Bronchial epithelial cell (primary cell): ENCODE data around the gene ADAMTS15. TPM values are rescaled to one million over a fixed set of nuclear protein-coding genes. Genes with fewer than 3 reads are reported as not detected.
A peak's percentile ranks its signal among the peaks of the same experiment; 100 is the strongest.

ENCODE experiments used
- DNase-seq: peaks from one replicate; pipeline ENCODE4 v3.0.0-alpha.2; 2010; ENCODE audit warnings: low read depth
- FAIRE-seq: peaks from 2 replicates; lab custom pipeline; 2011; peaks lifted over from hg19 to GRCh38; lab: Jason Lieb, UNC
- H3K27me3 ChIP-seq: 2 replicates; pipeline ENCODE4 v1.5.1; 2011; ENCODE audit warnings: low read length; ENCODE audit not compliant: control insufficient read depth, insufficient read depth
- H3K36me3 ChIP-seq: 2 replicates; pipeline ENCODE4 v1.5.1; 2011; ENCODE audit warnings: low read length; ENCODE audit not compliant: control insufficient read depth, insufficient read depth
- H3K4me3 ChIP-seq: 2 replicates; pipeline ENCODE4 v1.5.1; 2011; ENCODE audit warnings: mild to moderate bottlenecking, low read depth, low read length, control low read depth
- total RNA-seq: library from RNA; depleted of rRNA; stranded (reverse); fragments of >200 nt; gene quantifications from 2 replicates; pipeline ENCODE4 v1.2.1, GENCODE V29; 2014
- TF ChIP-seq, protein P1 (sequence below): IDR thresholded peaks from 2 replicates; pipeline ENCODE4 v1.5.1; 2011; ENCODE audit warnings: mild to moderate bottlenecking, moderate library complexity, low read length, control low read depth, inconsistent platforms; ENCODE audit not compliant: insufficient read depth, severe bottlenecking

ADAMTS15 gene
- total RNA-seq, 1 donor from 2014 or later, result 0.26 TPM

DNA sequence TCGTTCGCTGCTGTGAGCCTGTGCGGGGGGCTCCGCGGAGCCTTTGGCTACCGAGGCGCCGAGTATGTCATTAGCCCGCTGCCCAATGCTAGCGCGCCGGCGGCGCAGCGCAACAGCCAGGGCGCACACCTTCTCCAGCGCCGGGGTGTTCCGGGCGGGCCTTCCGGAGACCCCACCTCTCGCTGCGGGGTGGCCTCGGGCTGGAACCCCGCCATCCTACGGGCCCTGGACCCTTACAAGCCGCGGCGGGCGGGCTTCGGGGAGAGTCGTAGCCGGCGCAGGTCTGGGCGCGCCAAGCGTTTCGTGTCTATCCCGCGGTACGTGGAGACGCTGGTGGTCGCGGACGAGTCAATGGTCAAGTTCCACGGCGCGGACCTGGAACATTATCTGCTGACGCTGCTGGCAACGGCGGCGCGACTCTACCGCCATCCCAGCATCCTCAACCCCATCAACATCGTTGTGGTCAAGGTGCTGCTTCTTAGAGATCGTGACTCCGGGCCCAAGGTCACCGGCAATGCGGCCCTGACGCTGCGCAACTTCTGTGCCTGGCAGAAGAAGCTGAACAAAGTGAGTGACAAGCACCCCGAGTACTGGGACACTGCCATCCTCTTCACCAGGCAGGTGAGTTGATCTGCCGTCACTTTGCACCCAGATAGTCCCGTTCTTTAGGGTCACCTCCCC is 1.0 kb downstream of the ADAMTS15 start:
- FAIRE-seq (no peak), DNase-seq (no peak)
- Histone ChIP-seq H3K4me3 (peak overlapping the region; percentile 43), H3K36me3 (no peaks in the 10 kb centered on the region), H3K27me3 (no peaks in the 10 kb centered on the region)
- TF ChIP-seq, protein P1, sequence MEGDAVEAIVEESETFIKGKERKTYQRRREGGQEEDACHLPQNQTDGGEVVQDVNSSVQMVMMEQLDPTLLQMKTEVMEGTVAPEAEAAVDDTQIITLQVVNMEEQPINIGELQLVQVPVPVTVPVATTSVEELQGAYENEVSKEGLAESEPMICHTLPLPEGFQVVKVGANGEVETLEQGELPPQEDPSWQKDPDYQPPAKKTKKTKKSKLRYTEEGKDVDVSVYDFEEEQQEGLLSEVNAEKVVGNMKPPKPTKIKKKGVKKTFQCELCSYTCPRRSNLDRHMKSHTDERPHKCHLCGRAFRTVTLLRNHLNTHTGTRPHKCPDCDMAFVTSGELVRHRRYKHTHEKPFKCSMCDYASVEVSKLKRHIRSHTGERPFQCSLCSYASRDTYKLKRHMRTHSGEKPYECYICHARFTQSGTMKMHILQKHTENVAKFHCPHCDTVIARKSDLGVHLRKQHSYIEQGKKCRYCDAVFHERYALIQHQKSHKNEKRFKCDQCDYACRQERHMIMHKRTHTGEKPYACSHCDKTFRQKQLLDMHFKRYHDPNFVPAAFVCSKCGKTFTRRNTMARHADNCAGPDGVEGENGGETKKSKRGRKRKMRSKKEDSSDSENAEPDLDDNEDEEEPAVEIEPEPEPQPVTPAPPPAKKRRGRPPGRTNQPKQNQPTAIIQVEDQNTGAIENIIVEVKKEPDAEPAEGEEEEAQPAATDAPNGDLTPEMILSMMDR, result no peak

DNA sequence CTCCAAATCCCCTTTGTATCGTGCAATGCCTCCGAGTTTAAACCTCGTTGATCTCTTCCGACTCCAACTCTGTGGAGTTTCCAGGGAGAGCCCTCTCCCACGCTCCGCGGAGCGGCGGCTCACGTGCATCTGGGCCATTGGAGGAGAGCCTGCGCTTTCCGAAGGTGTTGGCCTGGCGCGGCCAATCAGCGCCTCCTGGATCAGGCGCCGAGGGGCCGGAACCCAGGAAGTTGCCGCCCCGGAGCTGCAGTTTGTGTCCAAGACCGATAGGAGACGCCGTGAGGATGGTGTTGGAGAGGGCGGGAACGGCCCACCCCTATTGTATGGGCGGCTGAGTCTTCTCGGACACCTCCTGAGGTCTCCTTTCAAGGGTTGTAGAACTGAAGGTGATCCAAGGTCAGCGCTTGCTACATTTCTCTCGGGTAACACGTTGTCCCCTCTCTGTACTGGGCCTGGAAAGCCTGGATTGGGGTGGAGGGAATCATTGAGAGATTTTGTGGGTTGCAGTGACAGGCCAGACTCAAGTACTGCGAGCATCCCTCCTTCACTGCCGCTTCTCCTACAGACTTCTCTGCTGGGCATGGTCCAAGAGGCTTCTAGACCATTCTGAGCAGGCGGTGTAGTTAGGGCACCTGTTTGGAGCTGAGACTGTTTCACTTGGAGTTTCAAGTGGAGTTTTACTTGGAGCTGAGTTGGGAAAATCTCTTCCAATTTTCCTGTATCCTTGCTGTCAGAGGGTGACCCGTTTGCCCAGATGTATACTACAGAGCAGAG is 1.7 kb downstream of the ADAMTS15 start:
- H3K4me3 ChIP-seq, result peak overlapping the region; percentile 43
- TF ChIP-seq, protein P1, result peak; percentile 43
- FAIRE-seq (no peak), DNase-seq (no peak)
- H3K36me3 ChIP-seq, result no peaks in the 10 kb centered on the region
- H3K27me3 ChIP-seq, result no peaks in the 10 kb centered on the region

DNA sequence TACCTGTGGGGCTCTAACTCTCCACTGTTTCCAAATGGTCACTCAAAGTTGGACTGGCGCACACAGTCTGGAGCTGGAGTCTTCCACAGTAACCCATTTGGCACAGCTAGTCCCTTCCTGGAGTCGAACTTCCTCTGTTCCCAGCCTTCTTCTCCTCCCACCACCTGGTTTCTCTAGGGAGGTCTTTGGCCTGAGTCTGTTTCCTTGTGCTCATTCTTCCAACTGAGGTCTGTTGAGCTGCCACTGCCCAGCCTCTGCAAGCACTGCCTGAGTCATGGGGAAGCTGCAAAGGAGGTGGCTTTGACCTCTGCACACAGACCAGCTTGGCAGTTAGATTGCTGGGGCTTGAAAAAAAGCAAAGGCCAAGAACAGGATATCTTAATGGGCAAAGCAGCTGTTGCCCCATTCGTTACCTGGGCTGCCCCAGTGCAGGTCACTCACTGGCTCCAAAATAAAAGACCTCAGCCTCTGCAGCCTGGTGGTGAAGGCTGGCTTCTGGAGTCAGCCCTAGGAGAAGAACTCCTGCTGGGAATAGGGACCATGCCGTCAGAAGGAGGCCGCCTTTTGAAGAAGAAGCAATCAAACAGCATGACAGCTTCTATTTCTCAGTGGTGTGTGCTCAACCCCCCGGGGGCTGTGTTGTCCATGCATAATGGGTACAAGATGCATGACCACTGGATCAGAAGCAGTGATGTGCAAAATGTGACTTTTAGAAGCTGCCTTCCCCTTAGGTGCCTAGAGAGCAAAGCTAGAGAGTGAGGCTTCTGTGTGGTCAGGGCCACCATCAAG is 3.0 kb downstream of the ADAMTS15 start:
- Histone ChIP-seq H3K27me3 (no peaks in the 10 kb centered on the region), H3K36me3 (no peaks in the 10 kb centered on the region), H3K4me3 (no peak overlapping the region)
- no peak for DNase-seq
- TF ChIP-seq, protein P1, result no peak
- no peak for FAIRE-seq

DNA sequence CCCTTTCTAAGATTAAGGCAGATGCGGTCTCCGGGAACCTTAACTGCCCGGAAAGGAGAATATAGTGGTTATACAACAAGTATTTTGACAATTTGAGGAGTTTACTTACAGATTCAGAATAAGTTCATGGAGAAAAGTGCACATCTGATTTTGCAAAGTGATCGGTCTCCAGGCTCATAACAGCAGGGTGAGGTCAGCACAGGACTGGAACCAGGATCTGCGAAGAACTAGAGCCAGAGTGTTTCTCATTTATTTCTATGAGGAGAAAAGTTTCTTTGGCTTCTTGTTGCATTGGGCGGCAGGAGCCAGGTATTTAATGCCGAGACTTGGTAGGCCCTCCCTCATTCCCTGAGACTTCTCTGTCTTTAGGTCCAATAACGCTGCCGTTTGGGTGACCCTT is 3.7 kb downstream of the ADAMTS15 start:
- TF ChIP-seq, protein P1, result no peak
- DNase-seq (no peak), FAIRE-seq (no peak)
- Histone ChIP-seq H3K4me3 (no peak overlapping the region), H3K27me3 (no peaks in the 10 kb centered on the region), H3K36me3 (no peaks in the 10 kb centered on the region)

DNA sequence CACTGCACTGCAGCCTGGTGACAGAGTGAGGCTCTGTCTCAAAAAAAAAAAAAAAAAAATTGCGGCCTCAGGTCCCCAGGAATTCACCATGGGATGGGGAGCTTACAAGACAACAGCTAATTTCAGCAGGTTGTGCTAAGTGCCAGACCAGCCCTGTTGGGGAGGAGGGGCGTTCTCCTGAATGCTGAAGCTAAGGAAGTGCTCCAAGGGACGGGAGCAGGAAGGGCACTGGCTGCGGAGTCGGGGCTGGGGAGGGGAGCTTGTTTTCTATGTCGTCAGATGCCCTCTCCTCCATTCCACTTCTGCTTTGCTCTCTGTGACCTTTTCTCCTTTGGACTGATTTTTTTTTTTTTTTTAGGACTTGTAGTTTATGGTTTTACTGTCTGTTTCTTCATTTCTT is 4.5 kb downstream of the ADAMTS15 start:
- TF ChIP-seq, protein P1, result no peak
- FAIRE-seq, result no peak
- DNase-seq, result no peak
- Histone ChIP-seq H3K4me3 (no peak overlapping the region), H3K27me3 (no peaks in the 10 kb centered on the region), H3K36me3 (no peaks in the 10 kb centered on the region)
